ENCODE results near the gene PRDM16.

PRDM16 gene

GRCh38 chr1:3105167-3105863 is 36.3 kb downstream of the PRDM16 start:
- DNase-seq: peak; percentile 15

- DNase-seq: no peak
Observed at GRCh38 chr1:3106216-3106615, 37.2 kb downstream of the PRDM16 start.

GRCh38 chr1:3107201-3107600 is 38.2 kb downstream of the PRDM16 start:
- no peak for DNase-seq

- DNase-seq: no peak
Observed at GRCh38 chr1:3109355-3109754, 40.4 kb downstream of the PRDM16 start.

- DNase-seq: no peak
Observed at GRCh38 chr1:3111348-3112021, 42.5 kb downstream of the PRDM16 start.

GRCh38 chr1:3112526-3112925 is 43.5 kb downstream of the PRDM16 start:
- DNase-seq: no peak

GRCh38 chr1:3113047-3113740 is 44.2 kb downstream of the PRDM16 start:
- no peak for DNase-seq

GRCh38 chr1:3113741-3114056 is 44.7 kb downstream of the PRDM16 start:
- no peak for DNase-seq

GRCh38 chr1:3114131-3114744 is 45.2 kb downstream of the PRDM16 start:
- DNase-seq: no peak

GRCh38 chr1:3114846-3115245 is 45.8 kb downstream of the PRDM16 start:
- DNase-seq: no peak

- DNase-seq: no peak
Observed at GRCh38 chr1:3115275-3116149, 46.5 kb downstream of the PRDM16 start.

GRCh38 chr1:3116150-3116510 is 47.1 kb downstream of the PRDM16 start:
- no peak for DNase-seq

GRCh38 chr1:3116560-3116959 is 47.6 kb downstream of the PRDM16 start:
- no peak for DNase-seq

GRCh38 chr1:3117879-3118278 is 48.9 kb downstream of the PRDM16 start:
- DNase-seq: no peak

GRCh38 chr1:3119061-3119460 is 50.1 kb downstream of the PRDM16 start:
- no peak for DNase-seq

- DNase-seq: no peak
Observed at GRCh38 chr1:3119725-3120124, 50.7 kb downstream of the PRDM16 start.

- no peak for DNase-seq
Observed at GRCh38 chr1:3120140-3120539, 51.1 kb downstream of the PRDM16 start.

- DNase-seq: no peak
Observed at GRCh38 chr1:3120994-3121393, 52.0 kb downstream of the PRDM16 start.

GRCh38 chr1:3121401-3122210 is 52.6 kb downstream of the PRDM16 start:
- no peak for DNase-seq

GRCh38 chr1:3122311-3122710 is 53.3 kb downstream of the PRDM16 start:
- DNase-seq: no peak

- DNase-seq: no peak
Observed at GRCh38 chr1:3124246-3124645, 55.2 kb downstream of the PRDM16 start.

- no peak for DNase-seq
Observed at GRCh38 chr1:3125078-3125477, 56.1 kb downstream of the PRDM16 start.

Measured in fibroblast of skin of scalp (primary cell).